ENCODE data around the gene PODXL.
A peak's percentile ranks its signal among the peaks of the same experiment; 100 is the strongest.

The PODXL gene

GRCh38 chr7:131546583-131547141 is 9.8 kb downstream of the PODXL start:
- Histone ChIP-seq H3K9me3 (ENCODE audit: low read length) (no peaks in the 10 kb centered on the region), H3K4me3 (ENCODE audit: low read depth, low read length, poor library complexity, severe bottlenecking) (no peak overlapping the region), H3K27me3 (ENCODE audit: insufficient read depth, low read length) (peaks cover 6% of the 10 kb centered on the region; the same call in 1 of the 2 replicates), H3K27ac (ENCODE audit: low read depth, low read length, poor library complexity, severe bottlenecking) (no peak overlapping the region), H3K79me2 (ENCODE audit: insufficient read depth, low read length) (no peaks in the 10 kb centered on the region), H3K4me1 (ENCODE audit: insufficient read depth, low read length, severe bottlenecking) (no peaks in the 10 kb centered on the region), H3F3A (ENCODE audit: insufficient read depth, low read length) (no peaks in the 10 kb centered on the region), H3K9me2 (ENCODE audit: low read depth, low read length) (no peaks in the 10 kb centered on the region), H4K20me1 (ENCODE audit: insufficient read depth, low read length) (no peaks in the 10 kb centered on the region), H3K9ac (ENCODE audit: low read length) (no peak overlapping the region), H2AFZ (ENCODE audit: low read length) (no peak overlapping the region), H3K36me3 (ENCODE audit: insufficient read depth, low read length) (no peaks in the 10 kb centered on the region), H3K4me2 (ENCODE audit: low read length) (no peak overlapping the region)
- TF ChIP-seq EZH2 (IDR thresholded peaks at IDR 0.05; ENCODE audit: borderline replicate concordance, low read length) (no peak), CTCF (IDR thresholded peaks at IDR 0.05; ENCODE audit: low read length) (peak; percentile 100)

- H2AFZ ChIP-seq (ENCODE audit: low read length), result no peak overlapping the region
- peaks cover 6% of the 10 kb centered on the region; the same call in 1 of the 2 replicates for H3K27me3 ChIP-seq (ENCODE audit: insufficient read depth, low read length)
- no peak overlapping the region for H3K9ac ChIP-seq (ENCODE audit: low read length)
- H4K20me1 ChIP-seq (ENCODE audit: insufficient read depth, low read length), result no peaks in the 10 kb centered on the region
- no peaks in the 10 kb centered on the region for H3F3A ChIP-seq (ENCODE audit: insufficient read depth, low read length)
- H3K4me2 ChIP-seq (ENCODE audit: low read length), result no peak overlapping the region
- TF ChIP-seq EZH2 (IDR thresholded peaks at IDR 0.05; ENCODE audit: borderline replicate concordance, low read length) (no peak), CTCF (IDR thresholded peaks at IDR 0.05; ENCODE audit: low read length) (no peak)
- H3K79me2 ChIP-seq (ENCODE audit: insufficient read depth, low read length), result no peaks in the 10 kb centered on the region
- no peaks in the 10 kb centered on the region for H3K9me3 ChIP-seq (ENCODE audit: low read length)
- H3K9me2 ChIP-seq (ENCODE audit: low read depth, low read length), result no peaks in the 10 kb centered on the region
- no peak overlapping the region for H3K27ac ChIP-seq (ENCODE audit: low read depth, low read length, poor library complexity, severe bottlenecking)
- no peaks in the 10 kb centered on the region for H3K4me1 ChIP-seq (ENCODE audit: insufficient read depth, low read length, severe bottlenecking)
- H3K4me3 ChIP-seq (ENCODE audit: low read depth, low read length, poor library complexity, severe bottlenecking), result no peak overlapping the region
- H3K36me3 ChIP-seq (ENCODE audit: insufficient read depth, low read length), result no peaks in the 10 kb centered on the region
These were observed 10.3 kb downstream of the PODXL start for GRCh38 chr7:131546126-131546525.

GRCh38 chr7:131544449-131545301 is 11.8 kb downstream of the PODXL start:
- TF ChIP-seq CTCF (IDR thresholded peaks at IDR 0.05; ENCODE audit: low read length), result peak; percentile 74
- no peak for TF ChIP-seq EZH2 (IDR thresholded peaks at IDR 0.05; ENCODE audit: borderline replicate concordance, low read length)
- H3K27me3 ChIP-seq (ENCODE audit: insufficient read depth, low read length), result peaks cover 7% of the 10 kb centered on the region; the same call in 1 of the 2 replicates
- no peak overlapping the region for H3K9ac ChIP-seq (ENCODE audit: low read length)
- no peaks in the 10 kb centered on the region for H4K20me1 ChIP-seq (ENCODE audit: insufficient read depth, low read length)
- H3K9me2 ChIP-seq (ENCODE audit: low read depth, low read length), result no peaks in the 10 kb centered on the region
- H3K79me2 ChIP-seq (ENCODE audit: insufficient read depth, low read length), result no peaks in the 10 kb centered on the region
- H2AFZ ChIP-seq (ENCODE audit: low read length), result no peak overlapping the region
- no peaks in the 10 kb centered on the region for H3F3A ChIP-seq (ENCODE audit: insufficient read depth, low read length)
- no peak overlapping the region for H3K4me3 ChIP-seq (ENCODE audit: low read depth, low read length, poor library complexity, severe bottlenecking)
- H3K27ac ChIP-seq (ENCODE audit: low read depth, low read length, poor library complexity, severe bottlenecking), result no peak overlapping the region
- no peak overlapping the region for H3K4me2 ChIP-seq (ENCODE audit: low read length)
- H3K36me3 ChIP-seq (ENCODE audit: insufficient read depth, low read length), result no peaks in the 10 kb centered on the region
- H3K9me3 ChIP-seq (ENCODE audit: low read length), result no peaks in the 10 kb centered on the region
- H3K4me1 ChIP-seq (ENCODE audit: insufficient read depth, low read length, severe bottlenecking), result no peaks in the 10 kb centered on the region
